ENCODE results near the gene CDH2. TPM values are rescaled to one million over a fixed set of nuclear protein-coding genes. Genes with fewer than 3 reads are reported as not detected.

CDH2 gene
- total and polyA plus RNA-seq, 2 donors = 1.6 to 3.0 TPM

DNA sequence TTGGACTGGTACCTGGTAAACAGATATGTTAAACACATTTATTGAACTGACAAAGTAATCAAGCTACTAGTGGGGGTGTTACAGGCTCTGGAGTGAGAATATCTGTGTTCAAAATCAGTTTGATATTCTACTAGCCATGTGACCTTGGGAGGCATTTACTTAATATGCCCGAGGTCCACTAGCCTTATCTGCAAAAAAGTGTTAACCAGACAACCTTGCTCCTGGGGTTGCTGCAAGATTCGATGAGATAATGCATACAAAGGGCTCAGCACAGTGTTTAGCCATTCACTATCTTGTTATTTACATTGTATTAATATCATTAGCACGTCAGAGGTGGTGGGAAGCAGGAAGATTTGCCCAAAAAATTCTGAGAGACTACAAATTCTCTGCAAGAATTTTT is 103.3 kb downstream of the CDH2 start:
- Histone ChIP-seq H3K27me3 (ENCODE audit: control insufficient read depth in 2 of 2, insufficient read depth in 1 of 2, low read length in 1 of 2) (no peaks in the 10 kb centered on the region), H3K36me3 (ENCODE audit: control insufficient read depth in 2 of 2, insufficient read depth in 2 of 2, low read length in 1 of 2) (no peaks in the 10 kb centered on the region), H3K4me1 (ENCODE audit: control insufficient read depth in 2 of 2, insufficient read depth in 2 of 2, low read length in 2 of 2) (no peaks in the 10 kb centered on the region), H3K9me3 (ENCODE audit: control insufficient read depth in 2 of 2, insufficient read depth in 1 of 2, low read length in 1 of 2) (no peaks in the 10 kb centered on the region), H3K27ac (ENCODE audit: low read depth in 1 of 2, low read length in 1 of 2) (no peak overlapping the region), H3K4me3 (ENCODE audit: low read length in 2 of 2) (no peak overlapping the region)
- 53% methylated on average over 3 of the region's 3 CpGs for WGBS
- no peak for DNase-seq (ENCODE audit: low read depth in 6 of 9, low spot score in 9 of 9)

DNA sequence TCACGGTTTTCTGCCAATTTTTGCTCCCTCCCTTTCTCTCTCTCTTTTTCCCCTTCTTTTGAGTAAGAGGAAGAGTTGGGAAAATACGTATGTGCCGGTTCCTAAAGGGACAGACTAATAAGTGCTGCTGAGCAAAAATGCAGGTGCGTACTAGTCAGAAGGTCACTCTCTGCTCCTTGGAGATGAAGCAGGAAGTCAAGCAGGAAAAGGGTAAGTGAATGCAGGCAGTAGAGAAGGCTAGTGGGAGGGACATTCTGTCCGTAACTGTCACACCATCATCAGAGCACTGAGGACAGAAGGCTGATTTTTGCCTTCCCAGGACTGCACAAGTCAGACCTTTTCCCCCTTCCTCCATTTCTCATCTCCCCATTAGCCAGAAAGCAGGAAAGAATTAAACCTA is 105.7 kb downstream of the CDH2 start:
- no peak overlapping the region for H3K4me3 ChIP-seq (ENCODE audit: low read length in 2 of 2)
- H3K27ac ChIP-seq (ENCODE audit: low read depth in 1 of 2, low read length in 1 of 2) = no peak overlapping the region
- 79% methylated on average over 5 of the region's 5 CpGs for WGBS
- H3K9me3 ChIP-seq (ENCODE audit: control insufficient read depth in 2 of 2, insufficient read depth in 1 of 2, low read length in 1 of 2) = no peaks in the 10 kb centered on the region
- H3K36me3 ChIP-seq (ENCODE audit: control insufficient read depth in 2 of 2, insufficient read depth in 2 of 2, low read length in 1 of 2) = no peaks in the 10 kb centered on the region
- DNase-seq (ENCODE audit: low read depth in 6 of 9, low spot score in 9 of 9) = no peak
- no peaks in the 10 kb centered on the region for H3K4me1 ChIP-seq (ENCODE audit: control insufficient read depth in 2 of 2, insufficient read depth in 2 of 2, low read length in 2 of 2)
- no peaks in the 10 kb centered on the region for H3K27me3 ChIP-seq (ENCODE audit: control insufficient read depth in 2 of 2, insufficient read depth in 1 of 2, low read length in 1 of 2)

DNA sequence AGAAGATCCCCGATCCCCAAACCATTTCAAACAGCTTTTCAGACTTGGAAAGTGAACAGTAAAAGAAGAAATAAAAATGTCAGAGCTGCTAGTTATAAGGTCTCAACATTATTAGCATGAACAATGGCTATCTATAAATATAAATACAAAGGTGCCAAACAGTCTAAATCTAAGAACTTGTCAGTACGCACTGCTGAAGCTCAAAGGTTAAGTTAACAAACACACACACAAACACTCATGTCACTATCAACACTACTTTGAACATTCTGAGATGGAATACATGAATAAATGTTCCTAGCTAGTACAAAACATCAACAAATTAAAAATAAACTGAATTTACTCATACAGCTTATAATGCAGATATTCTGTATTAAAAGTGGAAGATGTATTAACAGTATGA is 108.7 kb downstream of the CDH2 start:
- H3K9me3 ChIP-seq (ENCODE audit: control insufficient read depth in 2 of 2, insufficient read depth in 1 of 2, low read length in 1 of 2) = no peaks in the 10 kb centered on the region
- no peaks in the 10 kb centered on the region for H3K27me3 ChIP-seq (ENCODE audit: control insufficient read depth in 2 of 2, insufficient read depth in 1 of 2, low read length in 1 of 2)
- no peaks in the 10 kb centered on the region for H3K36me3 ChIP-seq (ENCODE audit: control insufficient read depth in 2 of 2, insufficient read depth in 2 of 2, low read length in 1 of 2)
- H3K4me1 ChIP-seq (ENCODE audit: control insufficient read depth in 2 of 2, insufficient read depth in 2 of 2, low read length in 2 of 2) = no peaks in the 10 kb centered on the region
- no peak for DNase-seq (ENCODE audit: low read depth in 6 of 9, low spot score in 9 of 9)
- H3K4me3 ChIP-seq (ENCODE audit: low read length in 2 of 2) = no peak overlapping the region
- H3K27ac ChIP-seq (ENCODE audit: low read depth in 1 of 2, low read length in 1 of 2) = no peak overlapping the region
- WGBS = 97% methylated on average over 2 of the region's 2 CpGs

DNA sequence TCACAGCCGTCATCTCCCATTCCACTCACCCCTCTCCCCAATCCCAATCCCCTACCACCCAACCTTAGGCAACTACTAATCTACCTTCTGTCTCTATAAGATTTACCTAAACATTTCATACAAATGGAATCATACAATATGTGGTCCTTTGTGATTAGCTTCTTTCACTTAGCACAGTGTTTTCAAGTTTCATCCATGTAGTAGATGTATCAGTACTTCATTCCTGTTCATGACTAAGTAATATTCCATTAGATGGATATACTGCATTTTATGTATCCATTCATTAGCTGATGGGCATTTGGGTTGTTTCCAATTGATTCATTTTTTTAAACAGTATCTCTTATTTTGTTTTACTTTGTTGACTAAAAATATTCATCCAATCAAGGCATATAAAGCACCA is 109.6 kb downstream of the CDH2 start:
- Histone ChIP-seq H3K4me1 (ENCODE audit: control insufficient read depth in 2 of 2, insufficient read depth in 2 of 2, low read length in 2 of 2) (no peaks in the 10 kb centered on the region), H3K4me3 (ENCODE audit: low read length in 2 of 2) (no peak overlapping the region), H3K9me3 (ENCODE audit: control insufficient read depth in 2 of 2, insufficient read depth in 1 of 2, low read length in 1 of 2) (no peaks in the 10 kb centered on the region), H3K27me3 (ENCODE audit: control insufficient read depth in 2 of 2, insufficient read depth in 1 of 2, low read length in 1 of 2) (no peaks in the 10 kb centered on the region), H3K36me3 (ENCODE audit: control insufficient read depth in 2 of 2, insufficient read depth in 2 of 2, low read length in 1 of 2) (no peaks in the 10 kb centered on the region), H3K27ac (ENCODE audit: low read depth in 1 of 2, low read length in 1 of 2) (no peak overlapping the region)
- WGBS = 97% methylated on average over 1 of the region's 1 CpG
- no peak for DNase-seq (ENCODE audit: low read depth in 6 of 9, low spot score in 9 of 9)

DNA sequence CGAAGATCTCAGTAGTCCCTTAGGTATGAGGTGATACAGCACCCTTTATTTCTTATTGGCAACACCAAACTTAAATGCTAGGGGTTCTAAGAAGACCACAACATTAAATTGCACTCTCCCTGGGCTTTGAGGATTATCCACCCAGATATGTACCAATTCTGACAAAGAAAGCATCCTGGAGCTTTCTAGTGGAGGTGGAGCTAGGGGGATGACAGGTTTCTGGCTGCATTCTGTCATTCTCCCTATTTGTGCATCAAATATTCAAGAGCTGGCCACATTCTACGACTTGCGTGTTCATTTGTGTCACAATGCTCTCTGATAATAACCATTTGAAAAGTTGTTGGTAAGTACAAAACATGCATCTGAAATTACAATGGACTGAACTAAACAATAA is 111.1 kb downstream of the CDH2 start:
- 97% methylated on average over 3 of the region's 3 CpGs for WGBS
- Histone ChIP-seq H3K9me3 (ENCODE audit: control insufficient read depth in 2 of 2, insufficient read depth in 1 of 2, low read length in 1 of 2) (no peaks in the 10 kb centered on the region), H3K4me3 (ENCODE audit: low read length in 2 of 2) (no peak overlapping the region), H3K4me1 (ENCODE audit: control insufficient read depth in 2 of 2, insufficient read depth in 2 of 2, low read length in 2 of 2) (no peaks in the 10 kb centered on the region), H3K36me3 (ENCODE audit: control insufficient read depth in 2 of 2, insufficient read depth in 2 of 2, low read length in 1 of 2) (no peaks in the 10 kb centered on the region), H3K27ac (ENCODE audit: low read depth in 1 of 2, low read length in 1 of 2) (no peak overlapping the region), H3K27me3 (ENCODE audit: control insufficient read depth in 2 of 2, insufficient read depth in 1 of 2, low read length in 1 of 2) (no peaks in the 10 kb centered on the region)
- DNase-seq (ENCODE audit: low read depth in 6 of 9, low spot score in 9 of 9) = no peak

DNA sequence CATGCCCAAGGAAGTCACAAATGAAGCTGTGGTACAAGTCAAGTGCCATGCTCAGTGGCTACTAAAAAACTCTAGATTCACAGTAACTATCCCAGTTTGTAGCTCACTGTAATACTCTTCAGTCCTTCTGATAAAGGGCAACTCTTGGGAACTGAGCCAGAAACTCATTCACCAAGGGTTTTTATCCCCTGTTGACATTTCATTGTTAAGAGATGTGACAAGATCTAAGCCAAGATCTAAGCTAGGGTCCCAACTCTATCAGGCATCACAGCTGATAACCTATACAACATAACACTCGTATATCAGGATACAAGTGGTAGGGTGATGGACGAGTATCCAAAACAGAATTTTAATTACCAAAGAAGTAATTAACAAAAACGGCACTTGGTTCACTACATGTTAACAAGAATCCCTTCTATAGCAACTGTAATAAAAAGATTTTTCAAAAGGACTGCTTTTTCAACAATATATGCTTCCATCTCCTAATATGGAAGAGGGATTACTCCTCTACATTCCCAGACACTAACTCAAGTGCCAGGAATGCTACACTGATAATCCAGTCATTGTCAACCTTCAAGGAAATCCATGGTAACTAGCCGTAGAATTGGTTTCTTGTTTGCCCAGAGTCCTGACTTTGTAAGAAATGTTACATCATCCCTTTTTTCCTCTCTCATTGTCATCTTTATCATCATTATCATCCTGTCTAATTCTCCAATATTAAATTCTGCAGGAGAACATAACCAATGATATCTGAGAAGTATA is 111.7 kb downstream of the CDH2 start:
- H3K9me3 ChIP-seq (ENCODE audit: control insufficient read depth in 2 of 2, insufficient read depth in 1 of 2, low read length in 1 of 2) = no peaks in the 10 kb centered on the region
- H3K4me3 ChIP-seq (ENCODE audit: low read length in 2 of 2) = no peak overlapping the region
- DNase-seq (ENCODE audit: low read depth in 6 of 9, low spot score in 9 of 9) = no peak
- 93% methylated on average over 4 of the region's 4 CpGs for WGBS
- no peaks in the 10 kb centered on the region for H3K4me1 ChIP-seq (ENCODE audit: control insufficient read depth in 2 of 2, insufficient read depth in 2 of 2, low read length in 2 of 2)
- no peaks in the 10 kb centered on the region for H3K27me3 ChIP-seq (ENCODE audit: control insufficient read depth in 2 of 2, insufficient read depth in 1 of 2, low read length in 1 of 2)
- no peaks in the 10 kb centered on the region for H3K36me3 ChIP-seq (ENCODE audit: control insufficient read depth in 2 of 2, insufficient read depth in 2 of 2, low read length in 1 of 2)
- H3K27ac ChIP-seq (ENCODE audit: low read depth in 1 of 2, low read length in 1 of 2) = no peak overlapping the region

DNA sequence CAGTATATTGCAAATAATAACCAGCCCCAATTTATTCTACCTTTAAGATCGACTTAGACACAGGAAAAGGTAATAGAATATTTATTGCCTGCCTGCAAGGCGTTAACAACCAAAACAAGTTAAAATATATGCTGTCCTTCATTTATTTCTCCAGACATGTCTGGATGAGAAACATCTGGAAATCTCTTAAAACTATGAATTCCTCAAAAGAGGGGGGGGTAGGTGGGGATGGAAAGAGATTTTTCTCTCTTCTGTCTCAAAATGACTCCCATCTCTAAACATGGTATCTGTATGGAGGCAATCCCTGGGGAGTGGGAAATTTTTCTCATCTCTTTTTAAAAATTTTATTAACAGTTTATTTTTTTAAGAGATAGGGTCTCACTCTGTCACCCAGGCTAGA is 113.0 kb downstream of the CDH2 start:
- Histone ChIP-seq H3K27me3 (ENCODE audit: control insufficient read depth in 2 of 2, insufficient read depth in 1 of 2, low read length in 1 of 2) (no peaks in the 10 kb centered on the region), H3K36me3 (ENCODE audit: control insufficient read depth in 2 of 2, insufficient read depth in 2 of 2, low read length in 1 of 2) (no peaks in the 10 kb centered on the region), H3K9me3 (ENCODE audit: control insufficient read depth in 2 of 2, insufficient read depth in 1 of 2, low read length in 1 of 2) (no peaks in the 10 kb centered on the region), H3K4me1 (ENCODE audit: control insufficient read depth in 2 of 2, insufficient read depth in 2 of 2, low read length in 2 of 2) (no peaks in the 10 kb centered on the region), H3K4me3 (ENCODE audit: low read length in 2 of 2) (no peak overlapping the region), H3K27ac (ENCODE audit: low read depth in 1 of 2, low read length in 1 of 2) (no peak overlapping the region)
- DNase-seq (ENCODE audit: low read depth in 6 of 9, low spot score in 9 of 9) = no peak
- 74% methylated on average over 2 of the region's 2 CpGs for WGBS

DNA sequence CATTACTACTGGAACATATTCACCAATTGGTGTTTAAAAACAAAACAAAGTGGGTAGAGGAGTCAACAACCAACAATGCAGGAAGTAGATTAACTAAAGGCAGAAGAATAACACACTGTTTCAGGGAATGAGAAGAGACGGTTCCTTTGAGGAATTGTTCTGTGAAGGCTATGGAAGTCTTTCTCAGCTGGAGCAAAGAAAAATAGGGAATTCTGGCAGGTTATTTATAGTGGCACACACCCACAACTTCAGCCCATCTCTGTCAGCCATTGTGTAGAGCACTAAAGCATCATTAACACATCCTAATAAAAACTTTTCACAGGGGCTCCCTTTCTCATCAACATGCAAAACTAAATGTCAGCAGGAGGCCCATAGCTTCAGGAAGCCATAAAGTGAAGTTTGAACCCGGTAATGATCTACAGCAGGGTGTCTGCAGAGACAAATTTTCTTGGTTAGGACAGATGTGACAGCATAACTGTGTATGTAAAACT is 113.6 kb downstream of the CDH2 start:
- no peak overlapping the region for H3K27ac ChIP-seq (ENCODE audit: low read depth in 1 of 2, low read length in 1 of 2)
- no peak for DNase-seq (ENCODE audit: low read depth in 6 of 9, low spot score in 9 of 9)
- WGBS = 81% methylated on average over 2 of the region's 2 CpGs
- no peaks in the 10 kb centered on the region for H3K9me3 ChIP-seq (ENCODE audit: control insufficient read depth in 2 of 2, insufficient read depth in 1 of 2, low read length in 1 of 2)
- H3K27me3 ChIP-seq (ENCODE audit: control insufficient read depth in 2 of 2, insufficient read depth in 1 of 2, low read length in 1 of 2) = no peaks in the 10 kb centered on the region
- no peaks in the 10 kb centered on the region for H3K4me1 ChIP-seq (ENCODE audit: control insufficient read depth in 2 of 2, insufficient read depth in 2 of 2, low read length in 2 of 2)
- no peak overlapping the region for H3K4me3 ChIP-seq (ENCODE audit: low read length in 2 of 2)
- H3K36me3 ChIP-seq (ENCODE audit: control insufficient read depth in 2 of 2, insufficient read depth in 2 of 2, low read length in 1 of 2) = no peaks in the 10 kb centered on the region

DNA sequence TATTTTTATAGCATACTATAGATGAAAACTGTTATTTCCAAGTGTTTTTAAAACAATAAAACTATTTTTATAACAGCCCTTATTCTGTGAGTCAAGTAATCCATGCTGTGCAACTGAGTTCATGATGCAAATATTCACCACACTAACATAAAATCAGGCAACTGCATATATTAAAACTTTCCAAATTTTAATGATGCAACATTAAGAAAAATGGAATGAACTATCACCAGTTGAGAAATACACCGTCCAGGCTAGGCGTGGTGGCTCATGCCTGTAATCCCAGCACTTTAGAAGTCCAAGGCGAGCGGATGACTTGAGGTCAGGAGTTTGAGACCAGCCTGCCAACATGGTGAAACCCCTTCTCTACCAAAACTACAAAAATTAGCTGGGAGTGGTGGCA is 114.5 kb downstream of the CDH2 start:
- Histone ChIP-seq H3K9me3 (ENCODE audit: control insufficient read depth in 2 of 2, insufficient read depth in 1 of 2, low read length in 1 of 2) (no peaks in the 10 kb centered on the region), H3K27ac (ENCODE audit: low read depth in 1 of 2, low read length in 1 of 2) (no peak overlapping the region), H3K4me1 (ENCODE audit: control insufficient read depth in 2 of 2, insufficient read depth in 2 of 2, low read length in 2 of 2) (no peaks in the 10 kb centered on the region), H3K27me3 (ENCODE audit: control insufficient read depth in 2 of 2, insufficient read depth in 1 of 2, low read length in 1 of 2) (no peaks in the 10 kb centered on the region), H3K4me3 (ENCODE audit: low read length in 2 of 2) (no peak overlapping the region), H3K36me3 (ENCODE audit: control insufficient read depth in 2 of 2, insufficient read depth in 2 of 2, low read length in 1 of 2) (no peaks in the 10 kb centered on the region)
- WGBS = 96% methylated on average over 4 of the region's 4 CpGs
- no peak for DNase-seq (ENCODE audit: low read depth in 6 of 9, low spot score in 9 of 9)
